GM19455 (cell line): ENCODE results near the gene CACNA1S.

Experiments
- ATAC-seq: cut with Tn5 transposase; IDR thresholded peaks from one replicate; pipeline ENCODE4 v1.9.1; 2021; ENCODE audit not compliant: unreplicated experiment

CACNA1S gene

DNA sequence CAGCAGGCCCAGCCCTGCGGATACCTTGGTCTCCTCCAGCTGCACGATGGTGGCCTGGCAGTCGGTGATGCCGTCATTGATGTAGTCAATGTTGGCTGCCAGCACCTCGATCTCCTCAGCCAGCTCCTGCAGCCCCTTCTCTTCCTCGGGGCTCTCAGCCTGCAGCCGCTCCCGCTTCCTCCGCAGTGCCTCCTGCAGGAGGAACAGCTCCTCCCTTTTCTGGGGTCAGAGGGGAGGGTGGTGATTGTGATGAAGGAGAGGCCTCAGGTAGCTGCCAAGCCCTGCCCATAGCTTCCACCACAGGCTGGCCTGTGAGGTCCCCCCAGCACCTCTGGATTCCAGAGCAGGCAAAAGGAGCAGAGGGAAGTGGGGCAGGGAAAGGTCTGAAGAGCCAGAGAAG is 122.1 kb downstream of the CACNA1S start:
- no peak for ATAC-seq
